ENCODE results near the gene ITGB1BP1. TPM values are rescaled to one million over a fixed set of nuclear protein-coding genes. Genes with fewer than 3 reads are reported as not detected.

ITGB1BP1 gene
- total and polyA plus RNA-seq, 2 of the 13 experiments (the other 11 are each of a cell fraction or from before 2014, with no cell fraction given), result 106 to 108 TPM

DNA sequence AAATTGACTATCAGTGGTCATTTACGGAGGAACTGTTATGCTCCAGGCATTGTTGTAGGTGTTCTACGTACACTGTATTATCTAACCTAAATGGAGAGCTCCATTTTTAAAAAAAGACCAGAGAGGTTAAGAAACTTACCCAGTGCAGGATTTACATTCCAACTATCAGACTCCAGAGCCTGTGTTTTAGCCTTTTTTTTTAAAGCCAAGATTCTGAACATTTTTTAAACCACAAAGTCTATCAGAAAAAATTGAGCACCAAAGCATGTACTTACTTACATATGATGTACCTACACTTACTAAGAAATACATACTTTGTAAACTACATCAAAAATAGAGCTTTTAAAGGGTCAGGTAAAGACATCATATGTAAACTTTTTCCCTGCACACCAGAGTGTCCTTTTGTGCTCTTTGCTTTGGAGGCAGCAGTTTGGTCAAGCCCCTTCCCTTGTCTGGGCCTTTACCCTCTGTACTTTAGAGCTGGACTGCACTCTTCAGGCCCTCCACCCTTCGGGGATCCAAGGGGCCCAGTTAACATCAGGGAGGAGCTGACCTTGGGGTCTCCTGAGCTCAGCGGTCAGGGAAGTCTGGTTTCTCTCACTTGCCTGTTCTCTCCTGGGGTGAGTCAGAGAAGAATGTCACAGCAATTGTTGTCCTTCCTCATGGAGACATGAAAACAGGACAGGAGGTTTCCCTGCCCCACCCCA lies 58.4 kb downstream of the ITGB1BP1 start (continued):
- TF ChIP-seq, protein P1, sequence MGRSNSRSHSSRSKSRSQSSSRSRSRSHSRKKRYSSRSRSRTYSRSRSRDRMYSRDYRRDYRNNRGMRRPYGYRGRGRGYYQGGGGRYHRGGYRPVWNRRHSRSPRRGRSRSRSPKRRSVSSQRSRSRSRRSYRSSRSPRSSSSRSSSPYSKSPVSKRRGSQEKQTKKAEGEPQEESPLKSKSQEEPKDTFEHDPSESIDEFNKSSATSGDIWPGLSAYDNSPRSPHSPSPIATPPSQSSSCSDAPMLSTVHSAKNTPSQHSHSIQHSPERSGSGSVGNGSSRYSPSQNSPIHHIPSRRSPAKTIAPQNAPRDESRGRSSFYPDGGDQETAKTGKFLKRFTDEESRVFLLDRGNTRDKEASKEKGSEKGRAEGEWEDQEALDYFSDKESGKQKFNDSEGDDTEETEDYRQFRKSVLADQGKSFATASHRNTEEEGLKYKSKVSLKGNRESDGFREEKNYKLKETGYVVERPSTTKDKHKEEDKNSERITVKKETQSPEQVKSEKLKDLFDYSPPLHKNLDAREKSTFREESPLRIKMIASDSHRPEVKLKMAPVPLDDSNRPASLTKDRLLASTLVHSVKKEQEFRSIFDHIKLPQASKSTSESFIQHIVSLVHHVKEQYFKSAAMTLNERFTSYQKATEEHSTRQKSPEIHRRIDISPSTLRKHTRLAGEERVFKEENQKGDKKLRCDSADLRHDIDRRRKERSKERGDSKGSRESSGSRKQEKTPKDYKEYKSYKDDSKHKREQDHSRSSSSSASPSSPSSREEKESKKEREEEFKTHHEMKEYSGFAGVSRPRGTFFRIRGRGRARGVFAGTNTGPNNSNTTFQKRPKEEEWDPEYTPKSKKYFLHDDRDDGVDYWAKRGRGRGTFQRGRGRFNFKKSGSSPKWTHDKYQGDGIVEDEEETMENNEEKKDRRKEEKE (IDR thresholded peaks at IDR 0.05), result no peak
- TF ChIP-seq ZNF431 (CRISPR knock-in tag; IDR thresholded peaks at IDR 0.05; ENCODE audit: borderline replicate concordance, low read depth) (no peak; the same call in 1 of the 2 replicates), ZNF337 (CRISPR knock-in tag; IDR thresholded peaks at IDR 0.05; ENCODE audit: borderline replicate concordance, low read depth) (no peak), IKZF1 (IDR thresholded peaks at IDR 0.05) (no peak), SMC3 (IDR thresholded peaks at IDR 0.05; ENCODE audit: low read length) (no peak), KLF12 (CRISPR knock-in tag; IDR thresholded peaks at IDR 0.05; ENCODE audit: borderline replicate concordance) (no peak), CENPX (CRISPR knock-in tag; IDR thresholded peaks at IDR 0.05) (no peak), PCBP2 (optimal IDR thresholded peaks at IDR 0.05; ENCODE audit: low read depth, low read length, poor library complexity, severe bottlenecking) (no peak), ZNF672 (CRISPR knock-in tag; IDR thresholded peaks at IDR 0.05) (no peak), ZGPAT (CRISPR knock-in tag; IDR thresholded peaks at IDR 0.05) (no peak), ZNF17 (CRISPR knock-in tag; IDR thresholded peaks at IDR 0.05) (no peak), PAF1 (CRISPR knock-in tag; IDR thresholded peaks at IDR 0.05) (no peak), KAT7 (CRISPR knock-in tag; IDR thresholded peaks at IDR 0.05; ENCODE audit: borderline replicate concordance) (no peak), FOXC1 (CRISPR knock-in tag; IDR thresholded peaks at IDR 0.05; ENCODE audit: borderline replicate concordance) (no peak), CSRNP1 (CRISPR knock-in tag; IDR thresholded peaks at IDR 0.05) (no peak), ZNF331 (CRISPR knock-in tag; IDR thresholded peaks at IDR 0.05) (0 out of 2 replicates have a peak, but pooled peaks have one; percentile 53), ZNF468 (CRISPR knock-in tag; IDR thresholded peaks at IDR 0.05) (no peak)
- TF ChIP-seq, protein P2, sequence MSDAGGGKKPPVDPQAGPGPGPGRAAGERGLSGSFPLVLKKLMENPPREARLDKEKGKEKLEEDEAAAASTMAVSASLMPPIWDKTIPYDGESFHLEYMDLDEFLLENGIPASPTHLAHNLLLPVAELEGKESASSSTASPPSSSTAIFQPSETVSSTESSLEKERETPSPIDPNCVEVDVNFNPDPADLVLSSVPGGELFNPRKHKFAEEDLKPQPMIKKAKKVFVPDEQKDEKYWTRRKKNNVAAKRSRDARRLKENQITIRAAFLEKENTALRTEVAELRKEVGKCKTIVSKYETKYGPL (CRISPR knock-in tag; IDR thresholded peaks at IDR 0.05), result no peak

All from HepG2 (cell line).